IPS DF 6.9 (cell line): ENCODE results near the gene ZFHX3.

Experiments
- DNase-seq: peaks from one replicate; pipeline ENCODE4 v3.0.0-alpha.2; 2013; ENCODE audit warnings: low read depth, low spot score
- H3K27ac ChIP-seq: one replicate; pipeline ENCODE4 v1.5.1; 2013; ENCODE audit warnings: low read length, control low read depth
- H3K27me3 ChIP-seq: 2 replicates; pipeline ENCODE4 v1.6.1; 2013; ENCODE audit warnings: mild to moderate bottlenecking, low read length; ENCODE audit not compliant: control insufficient read depth, insufficient read depth
- H3K36me3 ChIP-seq: 2 replicates; pipeline ENCODE4 v1.6.1; 2013; ENCODE audit warnings: low read length; ENCODE audit not compliant: control insufficient read depth, insufficient read depth
- H3K4me1 ChIP-seq: 2 replicates; pipeline ENCODE4 v1.6.1; 2013; ENCODE audit warnings: low read length; ENCODE audit not compliant: control insufficient read depth, insufficient read depth
- H3K4me3 ChIP-seq: 2 replicates; pipeline ENCODE4 v1.5.1; 2013; ENCODE audit warnings: mild to moderate bottlenecking, low read length
- H3K9me3 ChIP-seq: 2 replicates; pipeline ENCODE4 v1.6.1; 2013; ENCODE audit warnings: low read length, inconsistent platforms; ENCODE audit not compliant: control insufficient read depth, insufficient read depth
- WGBS: extraction: QIAGEN DNeasy Blood & Tissue Kit; methylation state at CpG from one replicate; pipeline ENCODE4 v1.1.7; 2013; ENCODE audit warnings: mixed read lengths, missing lambda C conversion rate; ENCODE audit not compliant: insufficient read length, insufficient coverage; 5-methylcytosine and 5-hydroxymethylcytosine counted together

ZFHX3 gene

DNA sequence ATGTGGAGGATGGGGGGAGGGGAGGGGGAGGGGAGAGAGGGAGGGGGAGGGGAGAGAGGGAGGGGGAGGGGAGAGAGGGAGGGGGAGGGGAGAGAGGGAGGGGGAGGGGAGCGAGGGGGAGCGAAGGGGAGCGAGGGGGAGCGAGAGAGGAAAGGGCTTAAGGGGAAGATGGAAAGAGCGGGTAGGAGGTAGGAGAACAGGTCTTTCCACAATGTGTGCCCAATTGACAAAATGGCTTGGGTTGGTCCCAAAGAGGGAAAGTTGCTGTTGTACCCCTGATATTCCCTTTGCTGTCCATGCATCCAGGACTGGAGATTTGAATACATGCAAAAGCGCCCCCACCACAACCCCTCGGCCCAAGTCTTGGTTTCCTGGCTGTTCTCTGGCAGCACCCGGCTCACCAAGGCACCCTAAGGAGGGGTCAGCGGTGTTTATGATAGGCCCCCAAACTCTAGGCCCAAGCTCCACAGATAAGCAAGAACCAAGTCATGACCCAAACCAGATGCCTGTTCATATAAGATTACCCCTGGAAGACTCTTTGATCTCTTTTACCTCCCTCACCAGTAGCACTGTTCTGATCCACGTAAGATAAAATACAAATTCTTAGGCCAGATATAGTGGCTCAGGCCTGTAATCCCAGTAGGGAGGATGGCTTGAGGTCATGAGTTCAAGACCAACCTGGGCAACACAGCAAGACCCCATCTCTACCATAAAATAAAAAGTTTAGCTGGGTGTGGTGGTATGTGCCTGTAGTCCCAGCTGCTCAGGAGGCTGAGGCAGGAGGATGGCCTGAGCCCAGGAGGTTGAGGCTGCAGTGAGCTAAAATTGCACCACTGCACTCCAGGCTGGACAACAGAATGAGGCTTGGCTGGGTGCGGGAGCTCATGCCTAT lies 119.6 kb downstream of the ZFHX3 start:
- Histone ChIP-seq H3K36me3 (no peaks in the 10 kb centered on the region), H3K4me1 (no peaks in the 10 kb centered on the region), H3K27ac (no peak overlapping the region), H3K4me3 (no peak overlapping the region), H3K27me3 (no peaks in the 10 kb centered on the region), H3K9me3 (no peaks in the 10 kb centered on the region)
- DNase-seq = no peak
- WGBS = no CpG with 5 or more reads among the region's 11 CpGs

DNA sequence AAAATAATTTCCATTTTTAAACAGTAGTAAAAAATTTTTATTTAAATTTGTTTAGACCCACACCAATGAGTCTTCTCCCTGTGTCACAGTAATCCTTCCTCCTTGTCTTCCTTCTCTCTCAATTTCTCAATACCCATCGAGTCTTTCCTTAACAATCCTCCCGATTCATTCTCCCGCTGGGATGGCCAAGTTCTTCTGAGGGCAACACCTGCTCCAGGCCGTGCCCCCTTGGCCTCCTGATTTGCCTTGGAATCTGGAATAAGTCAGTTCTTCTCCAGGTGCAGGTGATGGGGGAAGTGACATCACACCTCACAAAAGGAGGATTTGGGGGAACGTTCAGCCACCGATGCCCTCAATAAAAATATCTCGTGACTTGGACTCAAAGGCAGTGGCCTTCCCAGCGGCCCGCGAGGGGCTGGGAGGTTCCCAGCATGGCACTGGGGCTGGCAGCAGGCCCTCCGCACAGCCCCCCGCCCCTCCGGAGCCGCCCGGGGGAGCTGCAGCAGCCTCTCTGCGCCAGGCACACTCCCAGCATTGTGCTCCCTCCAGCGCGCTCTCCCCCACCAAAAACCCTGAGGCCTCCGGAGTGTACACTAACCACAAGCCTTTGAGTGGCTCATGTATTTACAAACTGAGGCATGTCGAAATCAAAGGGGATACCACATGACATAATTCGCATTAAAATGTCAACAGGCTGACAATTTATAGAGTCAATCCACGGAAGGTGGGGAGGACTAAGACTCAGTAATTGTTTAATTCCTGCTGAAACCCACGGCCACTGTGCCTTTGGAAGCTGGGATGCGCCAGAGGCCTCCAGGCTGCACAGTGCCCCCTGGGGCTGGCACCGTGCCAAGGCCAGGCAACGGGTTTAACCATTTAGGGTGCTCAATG lies 120.5 kb downstream of the ZFHX3 start:
- Histone ChIP-seq H3K27me3 (no peaks in the 10 kb centered on the region), H3K4me3 (no peak overlapping the region), H3K4me1 (no peaks in the 10 kb centered on the region), H3K27ac (no peak overlapping the region), H3K9me3 (no peaks in the 10 kb centered on the region), H3K36me3 (no peaks in the 10 kb centered on the region)
- WGBS = 100% methylated on average over 1 of the region's 26 CpGs
- no peak for DNase-seq

DNA sequence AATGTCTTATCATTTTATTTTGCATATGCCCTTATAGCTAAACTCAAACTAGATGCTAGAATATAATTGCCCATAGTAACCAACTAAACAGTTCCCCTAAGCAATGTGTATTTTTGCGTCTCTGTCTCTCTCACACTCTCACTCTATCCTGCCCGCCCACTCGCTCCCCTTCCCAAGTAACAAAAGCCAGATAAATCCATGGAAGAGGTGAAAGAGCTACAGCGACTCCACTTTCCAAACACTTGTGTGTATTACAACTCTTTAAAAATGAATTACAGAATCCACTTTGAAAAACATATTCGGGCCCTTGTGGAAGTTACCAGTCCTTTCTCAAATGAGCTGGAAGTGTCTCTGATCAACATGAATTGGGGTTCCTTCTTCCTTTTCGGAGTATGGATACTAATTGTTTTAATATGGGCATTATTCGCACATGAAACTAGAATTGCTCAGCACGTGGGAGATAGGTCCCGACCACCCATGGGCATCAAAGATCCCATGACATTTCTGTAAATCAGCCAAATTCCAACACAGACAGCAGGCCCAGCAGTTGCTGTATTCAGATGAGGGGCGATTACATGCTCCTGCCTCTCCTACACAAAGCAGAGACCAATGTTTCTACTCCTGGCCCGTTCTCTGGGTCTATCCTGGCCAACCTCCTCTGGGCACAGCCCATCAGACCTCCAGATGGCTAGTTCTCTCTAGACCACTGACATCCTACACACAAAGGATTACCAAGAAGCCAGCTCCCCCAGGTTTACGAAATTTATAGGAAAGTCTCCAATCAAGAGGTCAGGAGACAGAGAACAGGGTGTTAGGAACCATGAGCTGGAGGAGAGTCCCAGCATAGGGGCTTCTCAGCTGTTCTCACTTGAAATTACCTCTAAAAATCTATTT lies 121.5 kb downstream of the ZFHX3 start:
- no peaks in the 10 kb centered on the region for H3K27me3 ChIP-seq
- no peaks in the 10 kb centered on the region for H3K9me3 ChIP-seq
- H3K36me3 ChIP-seq = no peaks in the 10 kb centered on the region
- no peak for DNase-seq
- no peak overlapping the region for H3K27ac ChIP-seq
- no CpG with 5 or more reads among the region's 12 CpGs for WGBS
- H3K4me1 ChIP-seq = no peaks in the 10 kb centered on the region
- no peak overlapping the region for H3K4me3 ChIP-seq

DNA sequence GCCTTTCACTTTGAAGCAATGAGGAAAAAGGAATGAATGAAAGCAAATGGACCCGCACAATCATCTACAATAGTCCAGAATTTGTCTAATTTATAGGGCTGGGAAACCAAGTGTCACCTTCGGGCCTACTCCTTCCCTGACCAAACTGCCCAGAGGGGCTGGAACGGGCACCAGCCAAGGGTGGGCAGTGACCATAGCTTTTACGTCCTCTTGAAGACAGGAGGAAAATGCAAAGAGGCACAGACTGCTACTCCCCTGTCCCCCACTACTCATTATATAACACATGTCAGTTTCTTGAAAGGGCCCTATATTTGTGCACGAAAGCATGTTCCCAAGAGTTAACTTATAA lies 122.3 kb downstream of the ZFHX3 start:
- no peaks in the 10 kb centered on the region for H3K4me1 ChIP-seq
- no peaks in the 10 kb centered on the region for H3K27me3 ChIP-seq
- no peak for DNase-seq
- H3K4me3 ChIP-seq = no peak overlapping the region
- no peaks in the 10 kb centered on the region for H3K9me3 ChIP-seq
- no CpG with 5 or more reads among the region's 5 CpGs for WGBS
- H3K36me3 ChIP-seq = no peaks in the 10 kb centered on the region
- H3K27ac ChIP-seq = no peak overlapping the region

DNA sequence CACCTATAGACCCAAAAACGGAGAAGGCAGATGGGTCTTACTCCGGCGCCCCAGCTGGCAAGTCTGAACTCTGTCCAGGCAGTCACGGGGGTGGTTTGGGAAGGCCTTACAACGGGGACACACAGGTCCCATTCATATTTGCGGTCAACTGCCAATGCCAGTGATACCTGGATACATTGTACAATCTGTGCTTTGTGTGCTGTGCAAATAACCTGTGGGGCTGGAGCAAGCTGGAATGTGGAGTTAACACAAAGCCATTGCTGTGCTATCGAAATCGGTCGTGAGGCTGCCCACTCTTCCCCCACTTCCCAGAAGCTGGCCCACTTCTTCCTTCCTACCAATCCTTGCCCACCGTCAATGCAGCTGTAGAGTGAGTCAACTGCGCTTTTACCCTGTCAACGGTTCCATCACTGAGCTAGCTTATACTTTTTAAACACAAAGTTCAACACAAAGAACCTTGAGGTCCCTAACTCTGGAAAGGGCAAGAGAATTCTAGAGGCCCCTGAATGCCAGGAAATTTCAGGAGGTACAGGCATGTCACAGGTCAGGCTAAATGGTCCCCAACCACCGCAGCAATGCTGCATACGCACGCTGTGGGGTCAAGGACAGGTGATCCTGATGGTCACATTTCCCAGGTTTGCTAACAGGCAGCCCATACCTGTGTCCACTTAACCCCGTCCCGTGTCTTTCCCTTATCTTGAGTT lies 122.8 kb downstream of the ZFHX3 start:
- Histone ChIP-seq H3K27me3 (no peaks in the 10 kb centered on the region), H3K4me1 (no peaks in the 10 kb centered on the region), H3K36me3 (no peaks in the 10 kb centered on the region), H3K4me3 (no peak overlapping the region), H3K9me3 (no peaks in the 10 kb centered on the region), H3K27ac (no peak overlapping the region)
- WGBS = no CpG with 5 or more reads among the region's 17 CpGs
- DNase-seq = no peak

DNA sequence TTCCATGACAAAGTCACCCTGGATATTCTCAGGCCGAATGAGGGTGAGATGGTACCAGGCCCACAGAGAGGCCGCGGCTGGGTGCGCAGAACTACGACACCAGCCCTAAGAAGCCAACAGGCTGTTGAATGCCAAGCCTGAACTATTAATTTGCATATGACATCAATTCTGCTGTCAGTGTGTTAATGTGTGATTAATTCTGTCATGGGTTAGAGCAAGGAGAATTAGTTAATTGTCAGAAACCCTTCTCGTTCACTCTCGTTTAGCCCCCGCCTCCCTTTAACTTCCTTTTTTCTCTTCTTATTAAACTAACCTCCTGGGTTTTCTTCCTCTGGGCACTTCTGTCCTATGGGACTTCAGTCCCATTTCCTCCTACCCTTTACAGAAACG lies 123.4 kb downstream of the ZFHX3 start:
- H3K27me3 ChIP-seq = no peaks in the 10 kb centered on the region
- WGBS = no CpG with 5 or more reads among the region's 9 CpGs
- H3K9me3 ChIP-seq = no peaks in the 10 kb centered on the region
- H3K27ac ChIP-seq = no peak overlapping the region
- no peaks in the 10 kb centered on the region for H3K36me3 ChIP-seq
- H3K4me3 ChIP-seq = no peak overlapping the region
- no peak for DNase-seq
- H3K4me1 ChIP-seq = no peaks in the 10 kb centered on the region

DNA sequence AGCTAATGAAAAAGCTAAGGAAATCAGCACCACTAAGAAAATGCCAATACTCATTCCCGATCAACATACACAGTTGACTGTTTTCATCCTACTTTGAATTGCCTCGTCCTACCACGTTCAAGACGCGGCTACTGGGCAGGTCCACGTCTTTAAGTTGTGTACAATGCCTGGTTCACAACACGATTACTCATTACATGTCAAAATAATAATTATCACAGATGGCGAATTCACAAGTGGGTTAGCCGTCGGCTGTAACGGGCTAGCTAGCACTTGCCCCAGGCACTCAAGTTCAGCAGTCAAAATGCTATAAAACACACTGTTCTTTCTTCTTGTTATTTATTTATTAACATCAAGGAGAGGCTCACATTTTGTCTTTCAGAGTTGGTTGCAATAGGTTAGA lies 124.2 kb downstream of the ZFHX3 start:
- Histone ChIP-seq H3K27ac (no peak overlapping the region), H3K27me3 (no peaks in the 10 kb centered on the region), H3K4me1 (no peaks in the 10 kb centered on the region), H3K4me3 (no peak overlapping the region), H3K36me3 (no peaks in the 10 kb centered on the region), H3K9me3 (no peaks in the 10 kb centered on the region)
- DNase-seq = no peak
- no CpG with 5 or more reads among the region's 11 CpGs for WGBS

DNA sequence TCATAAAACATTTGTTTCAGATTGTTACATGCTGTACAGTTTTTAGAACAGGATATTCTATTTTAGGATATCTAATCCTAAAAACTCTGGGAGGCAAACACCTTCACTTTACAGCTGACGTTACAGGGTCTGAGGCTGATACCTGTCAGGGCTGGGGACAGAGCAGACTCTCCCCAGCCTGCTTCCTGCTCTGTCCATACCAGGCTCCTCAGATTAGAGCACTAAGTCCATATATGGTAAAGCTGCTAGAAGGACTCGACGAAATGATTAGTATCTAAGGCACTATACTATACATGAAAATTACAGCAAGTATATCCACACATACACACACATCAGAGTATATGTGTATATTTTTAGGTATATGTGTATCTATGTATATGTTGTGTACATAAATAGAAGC lies 125.2 kb downstream of the ZFHX3 start:
- Histone ChIP-seq H3K4me3 (no peak overlapping the region), H3K27ac (no peak overlapping the region), H3K4me1 (no peaks in the 10 kb centered on the region), H3K36me3 (no peaks in the 10 kb centered on the region), H3K27me3 (no peaks in the 10 kb centered on the region), H3K9me3 (no peaks in the 10 kb centered on the region)
- DNase-seq = no peak
- no CpG with 5 or more reads among the region's 3 CpGs for WGBS

DNA sequence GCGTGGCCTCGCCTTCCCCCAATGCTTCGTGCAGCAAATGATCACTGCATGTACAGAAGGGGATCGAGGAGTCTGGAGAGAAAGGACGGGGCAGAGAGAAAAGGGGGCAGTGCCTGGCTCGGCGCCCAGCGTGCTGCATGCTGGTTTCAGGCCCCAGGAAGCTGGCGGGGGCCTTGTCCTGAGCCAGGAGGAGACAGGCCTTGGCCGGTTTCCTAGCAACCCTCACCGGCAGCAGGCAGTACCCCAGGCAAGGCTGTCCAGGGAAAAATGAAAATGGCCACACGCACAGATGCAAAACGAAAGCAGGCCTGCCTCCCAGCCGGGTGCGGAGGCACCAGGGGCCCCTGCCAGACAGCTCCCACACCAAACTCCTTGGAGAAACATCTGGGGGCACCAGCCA lies 126.3 kb downstream of the ZFHX3 start:
- no peak for DNase-seq
- no peak overlapping the region for H3K4me3 ChIP-seq
- H3K27me3 ChIP-seq = no peaks in the 10 kb centered on the region
- no peaks in the 10 kb centered on the region for H3K4me1 ChIP-seq
- no peaks in the 10 kb centered on the region for H3K36me3 ChIP-seq
- H3K27ac ChIP-seq = no peak overlapping the region
- no peaks in the 10 kb centered on the region for H3K9me3 ChIP-seq
- WGBS = no CpG with 5 or more reads among the region's 15 CpGs
